ENCODE data around the gene C2orf68.

GRCh38 chr2:85566265-85566664 lies 45.6 kb downstream of the C2orf68 start:
- TF ChIP-seq RAD21 (IDR thresholded peaks at IDR 0.05; ENCODE audit: low read depth) (no peak), REST (IDR thresholded peaks at IDR 0.05; ENCODE audit: low read depth) (no peak), FOXM1 (IDR thresholded peaks at IDR 0.05; ENCODE audit: borderline replicate concordance, low read depth) (no peak), EGR1 (IDR thresholded peaks at IDR 0.05) (no peak), CEBPB (IDR thresholded peaks at IDR 0.05) (no peak), EP300 (IDR thresholded peaks at IDR 0.05; ENCODE audit: borderline replicate concordance) (no peak), CREB1 (IDR thresholded peaks at IDR 0.05; ENCODE audit: low read depth) (no peak), TEAD4 (IDR thresholded peaks at IDR 0.05) (no peak), ZBTB7A (IDR thresholded peaks at IDR 0.05; ENCODE audit: low read depth) (no peak), NFIC (IDR thresholded peaks at IDR 0.05) (no peak), TAF1 (IDR thresholded peaks at IDR 0.05; ENCODE audit: low read depth) (no peak), USF1 (IDR thresholded peaks at IDR 0.05) (no peak)
